IPS-NIHi11 (cell line): ENCODE data around the gene CTIF.
"Not testable (repeated sequence)": the region's sequence is repeated elsewhere in the genome, so short reads cannot be mapped to it uniquely, and the experiment has no call there.

Experiments
- DNase-seq: peaks from one replicate; pipeline ENCODE4 v3.0.0; 2012; ENCODE audit warnings: mixed read lengths, low spot score

CTIF gene

DNA sequence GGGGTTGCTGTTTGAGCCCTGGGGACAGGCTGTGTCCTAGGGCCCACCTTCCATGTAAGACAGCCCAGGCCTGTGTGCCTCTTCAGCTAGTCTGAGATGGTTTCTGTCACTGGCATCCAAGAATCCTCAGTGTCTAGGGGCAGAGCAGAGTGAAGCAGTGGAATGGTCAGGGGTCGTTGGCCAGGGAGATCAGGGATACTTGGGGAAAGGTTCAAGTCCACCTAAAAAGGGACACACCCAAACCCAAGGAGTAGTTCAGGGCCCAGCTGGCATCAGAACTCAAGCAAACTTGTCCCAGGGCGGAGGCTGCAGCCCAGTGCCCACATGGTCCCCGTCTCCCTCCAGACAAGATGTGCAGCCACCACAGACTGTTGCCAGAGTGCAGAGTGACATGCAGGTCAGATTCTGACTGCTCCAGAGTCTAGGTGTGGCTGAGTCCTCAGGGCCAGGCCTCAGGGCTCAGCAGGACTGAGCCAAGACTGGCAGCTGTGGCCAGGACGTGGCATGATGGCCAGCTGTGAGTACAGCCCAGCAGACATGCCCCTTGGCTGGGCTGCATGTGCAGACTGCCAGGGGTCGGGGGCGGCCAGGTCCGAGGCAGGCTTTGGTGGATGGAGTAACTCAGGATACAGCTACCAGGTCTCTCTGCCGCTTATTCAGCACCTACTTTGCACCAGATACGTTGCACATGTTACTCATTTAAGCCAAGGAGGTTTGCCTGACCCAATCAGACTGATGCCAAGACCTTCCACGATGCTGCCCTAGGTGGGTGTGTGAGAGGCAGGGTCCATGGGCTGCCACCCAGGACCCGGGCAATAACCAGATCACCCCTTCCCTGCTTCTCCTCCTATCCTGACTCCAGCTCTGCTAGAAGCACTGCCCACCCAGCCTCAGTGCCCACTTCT, 265.4 kb downstream of the CTIF start:
- DNase-seq, result no peak

- no peak for DNase-seq
Measured at GRCh38 chr18:48804856-48805610, 266.2 kb downstream of the CTIF start.

DNA sequence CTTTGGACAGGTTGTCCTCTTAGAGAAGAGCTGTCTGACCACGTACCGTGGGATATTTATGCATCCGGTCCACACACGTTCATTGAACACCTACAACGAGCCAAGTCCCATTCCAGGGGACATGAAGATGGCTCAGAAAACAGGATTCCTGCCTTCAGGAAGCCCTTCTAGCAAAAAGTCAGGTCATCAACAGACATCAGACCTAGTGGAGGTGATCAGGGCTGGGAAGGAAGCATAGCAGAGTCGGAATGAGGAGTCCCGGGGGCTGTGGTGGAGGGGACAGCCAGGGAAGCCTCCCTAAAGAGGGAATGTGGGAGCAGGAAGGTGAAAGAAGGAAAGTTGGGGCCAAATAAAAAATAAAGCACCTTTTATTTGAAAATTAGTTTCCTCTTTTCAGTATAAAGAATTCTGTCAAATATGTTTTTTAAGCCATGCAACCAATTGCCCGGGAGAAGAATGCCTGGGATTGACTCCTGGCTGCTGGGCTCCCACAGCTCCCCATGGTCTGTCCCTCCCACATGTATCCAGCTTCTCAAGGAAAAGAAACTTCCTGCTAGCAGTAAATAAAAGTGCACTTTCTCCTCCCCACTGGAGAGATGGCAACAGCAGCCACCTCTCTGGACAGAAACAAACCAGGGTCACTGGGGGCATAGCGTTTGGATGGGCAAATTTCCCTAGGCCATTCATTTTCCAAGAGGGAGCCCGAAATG, 267.1 kb downstream of the CTIF start:
- no peak for DNase-seq

DNA sequence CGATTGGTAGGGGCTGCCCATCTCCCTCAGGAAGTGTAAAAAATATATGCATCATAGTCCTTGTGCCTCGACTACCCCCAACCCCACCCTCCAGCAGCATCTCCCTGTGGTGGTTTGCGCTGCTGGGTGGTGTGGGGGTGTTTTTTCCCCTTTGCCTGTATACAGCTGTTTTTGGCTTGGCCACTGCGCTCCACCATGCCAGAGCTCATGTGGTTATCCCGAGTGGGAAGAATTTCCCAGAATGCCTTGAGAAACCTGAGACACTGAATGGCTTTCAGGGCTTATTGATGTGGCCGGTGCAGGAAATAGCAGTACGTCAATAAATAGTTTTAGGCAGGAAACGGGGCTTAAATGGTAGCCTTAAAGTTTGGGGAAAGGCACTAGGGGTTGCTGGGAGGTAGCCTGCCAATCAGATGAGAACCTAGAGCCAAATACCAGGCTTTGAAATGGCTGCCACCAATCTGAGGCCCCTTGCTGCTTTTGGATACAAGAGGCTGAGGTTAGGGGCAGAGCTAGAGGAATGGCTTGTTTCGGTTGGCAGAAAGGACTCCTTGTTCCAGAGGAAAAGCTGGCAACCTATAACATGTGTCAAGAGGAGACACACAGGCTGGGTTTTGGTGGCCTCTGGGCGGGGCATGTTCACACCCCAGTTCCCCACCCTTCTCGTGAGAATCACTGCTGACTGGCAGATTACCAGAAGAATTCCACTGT, 267.9 kb downstream of the CTIF start:
- no peak for DNase-seq

GRCh38 chr18:48808476-48808875, 269.6 kb downstream of the CTIF start:
- no peak for DNase-seq

GRCh38 chr18:48809365-48809764, 270.5 kb downstream of the CTIF start:
- no peak for DNase-seq

- no peak for DNase-seq
Measured at GRCh38 chr18:48810805-48811204, 272.0 kb downstream of the CTIF start.

- no peak for DNase-seq
Measured at GRCh38 chr18:48811401-48811800, 272.6 kb downstream of the CTIF start.

- not testable (repeated sequence) for DNase-seq
Measured at GRCh38 chr18:48811977-48812451, 273.2 kb downstream of the CTIF start.

GRCh38 chr18:48813321-48813720, 274.5 kb downstream of the CTIF start:
- DNase-seq, result no peak

DNA sequence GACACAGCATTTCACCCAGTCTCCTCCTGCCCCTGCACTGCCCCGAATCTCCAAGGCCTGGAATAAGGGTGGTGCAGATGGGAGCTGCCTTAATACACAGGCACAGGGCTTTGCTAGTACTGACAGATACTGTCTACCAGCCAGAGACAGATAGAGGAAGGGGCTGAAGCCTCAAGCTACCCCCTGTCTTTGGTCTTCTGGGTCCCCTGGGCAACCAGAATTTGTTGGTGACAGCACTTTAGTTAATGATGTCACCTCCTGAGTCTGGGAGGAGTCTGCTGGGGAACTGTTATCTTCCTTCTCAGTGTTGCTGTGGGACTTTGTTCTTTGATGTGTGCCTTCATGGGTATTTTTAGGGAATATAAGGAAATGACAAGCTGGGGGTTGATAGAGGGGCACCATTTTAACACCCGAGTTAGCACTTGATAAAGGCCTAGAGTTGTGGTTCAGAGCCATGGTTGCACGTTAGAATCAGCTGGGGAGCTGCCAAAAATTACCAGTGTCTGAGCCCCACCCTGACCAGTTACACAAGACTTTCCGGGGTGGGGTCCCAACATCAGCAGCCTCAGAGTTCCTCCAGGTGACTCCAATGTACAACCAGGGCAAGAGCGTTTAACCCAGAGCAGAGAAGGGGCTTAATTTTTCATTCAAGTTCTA, 275.1 kb downstream of the CTIF start:
- no peak for DNase-seq

DNA sequence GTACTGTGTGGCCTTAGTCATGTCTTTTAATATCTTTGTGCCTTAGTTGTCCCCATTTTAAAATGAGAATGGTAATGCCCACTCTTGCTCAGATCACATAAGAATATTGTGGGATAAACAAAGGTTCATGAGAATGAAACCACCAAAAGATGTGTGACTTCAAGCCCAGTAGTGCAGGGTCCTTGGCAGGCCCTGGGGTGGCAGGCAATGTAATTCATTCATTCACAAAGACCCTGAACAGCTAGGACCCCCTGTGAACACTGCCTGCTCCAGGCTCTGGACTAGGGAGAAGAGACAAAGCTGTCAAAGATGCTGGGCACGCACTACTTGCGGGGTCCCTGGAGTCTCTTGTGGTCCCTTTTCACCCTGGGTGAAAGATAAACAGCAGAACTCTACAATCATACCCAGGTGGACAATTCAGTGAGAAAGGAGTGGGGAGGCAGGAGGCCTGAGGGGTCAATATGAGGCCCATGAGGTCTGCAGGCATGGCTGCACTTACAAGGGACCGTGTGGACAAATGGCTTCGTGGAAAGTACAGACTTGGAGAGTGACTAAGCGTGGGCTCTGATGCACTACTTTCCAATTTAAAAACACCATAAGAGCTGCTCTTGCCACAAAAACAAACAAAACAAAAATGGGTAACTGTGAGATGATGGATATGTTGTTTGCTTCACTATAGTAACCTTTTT, 275.8 kb downstream of the CTIF start:
- no peak for DNase-seq

GRCh38 chr18:48815179-48815515, 276.3 kb downstream of the CTIF start:
- no peak for DNase-seq

DNA sequence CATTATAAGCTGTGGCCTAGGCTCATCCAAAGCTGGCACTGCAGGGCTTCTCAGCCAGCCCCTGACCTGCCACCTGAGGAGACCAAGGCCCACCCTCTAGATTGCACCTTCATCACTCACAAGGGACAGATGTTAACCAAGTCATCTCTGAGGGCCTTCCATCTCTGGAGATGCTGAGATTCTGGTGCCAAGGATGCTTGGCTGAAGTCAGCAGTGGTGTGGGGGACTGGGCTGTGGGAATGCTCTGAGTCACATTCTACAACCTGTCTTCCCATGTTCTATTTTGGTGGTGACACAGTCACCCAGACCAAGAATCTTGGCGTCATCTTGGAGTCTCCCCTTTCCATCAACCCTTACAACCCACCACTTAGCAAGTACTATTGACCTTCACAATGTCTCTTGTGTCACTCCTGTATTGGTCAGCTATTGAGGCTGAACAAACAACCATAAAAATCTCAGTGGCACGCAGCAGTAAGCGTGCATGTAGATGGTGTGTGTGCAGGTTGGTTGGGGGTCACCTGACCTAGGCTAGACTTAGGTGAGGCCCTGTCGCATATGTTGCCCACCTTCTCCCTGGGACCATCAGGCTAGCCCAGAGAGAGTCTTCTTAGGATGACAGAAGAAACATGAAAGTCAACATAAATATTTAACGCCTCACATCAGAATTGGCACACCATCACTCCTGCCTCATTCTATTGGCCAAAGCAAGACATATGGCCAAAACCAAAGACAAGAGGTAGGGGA, 276.9 kb downstream of the CTIF start:
- no peak for DNase-seq

GRCh38 chr18:48816554-48816953, 277.7 kb downstream of the CTIF start:
- no peak for DNase-seq

GRCh38 chr18:48817021-48817461, 278.2 kb downstream of the CTIF start:
- DNase-seq, result no peak

- no peak for DNase-seq
Measured at GRCh38 chr18:48818329-48819254, 279.8 kb downstream of the CTIF start.

- no peak for DNase-seq
Measured at GRCh38 chr18:48819276-48819675, 280.4 kb downstream of the CTIF start.
